ENCODE measurements around the gene GLIS2. TPM values are rescaled to one million over a fixed set of nuclear protein-coding genes. Genes with fewer than 3 reads are reported as not detected.
"Not testable (repeated sequence)": the region's sequence is repeated elsewhere in the genome, so short reads cannot be mapped to it uniquely, and the experiment has no call there.

The GLIS2 gene
- polyA plus RNA-seq, 1 experiment = 8.8 TPM

- TF ChIP-seq, protein P1, sequence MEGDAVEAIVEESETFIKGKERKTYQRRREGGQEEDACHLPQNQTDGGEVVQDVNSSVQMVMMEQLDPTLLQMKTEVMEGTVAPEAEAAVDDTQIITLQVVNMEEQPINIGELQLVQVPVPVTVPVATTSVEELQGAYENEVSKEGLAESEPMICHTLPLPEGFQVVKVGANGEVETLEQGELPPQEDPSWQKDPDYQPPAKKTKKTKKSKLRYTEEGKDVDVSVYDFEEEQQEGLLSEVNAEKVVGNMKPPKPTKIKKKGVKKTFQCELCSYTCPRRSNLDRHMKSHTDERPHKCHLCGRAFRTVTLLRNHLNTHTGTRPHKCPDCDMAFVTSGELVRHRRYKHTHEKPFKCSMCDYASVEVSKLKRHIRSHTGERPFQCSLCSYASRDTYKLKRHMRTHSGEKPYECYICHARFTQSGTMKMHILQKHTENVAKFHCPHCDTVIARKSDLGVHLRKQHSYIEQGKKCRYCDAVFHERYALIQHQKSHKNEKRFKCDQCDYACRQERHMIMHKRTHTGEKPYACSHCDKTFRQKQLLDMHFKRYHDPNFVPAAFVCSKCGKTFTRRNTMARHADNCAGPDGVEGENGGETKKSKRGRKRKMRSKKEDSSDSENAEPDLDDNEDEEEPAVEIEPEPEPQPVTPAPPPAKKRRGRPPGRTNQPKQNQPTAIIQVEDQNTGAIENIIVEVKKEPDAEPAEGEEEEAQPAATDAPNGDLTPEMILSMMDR (IDR thresholded peaks at IDR 0.05; ENCODE audit: insufficient read depth, low read depth, low read length) = peak; percentile 98
- no peak for DNase-seq (ENCODE audit: low read depth)
- Histone ChIP-seq H3K27me3 (ENCODE audit: control insufficient read depth, insufficient read depth, low read length) (no peaks in the 10 kb centered on the region), H3K36me3 (ENCODE audit: control insufficient read depth, insufficient read depth, low read length) (peaks cover 17% of the 10 kb centered on the region), H3K4me3 (ENCODE audit: low read depth, low read length) (no peak overlapping the region)
- CTCF ChIA-PET = interaction anchor here (0.6 to 14.7 kb wide), 23 partner anchors 10 to 348 kb away, joined by 3 to 211 read pairs (median 4); partner anchors contain the start of gene TFAP4
- POLR2A ChIA-PET = no interaction called here
These were observed 14.5 kb downstream of the GLIS2 start for GRCh38 chr16:4330277-4330874.

DNA sequence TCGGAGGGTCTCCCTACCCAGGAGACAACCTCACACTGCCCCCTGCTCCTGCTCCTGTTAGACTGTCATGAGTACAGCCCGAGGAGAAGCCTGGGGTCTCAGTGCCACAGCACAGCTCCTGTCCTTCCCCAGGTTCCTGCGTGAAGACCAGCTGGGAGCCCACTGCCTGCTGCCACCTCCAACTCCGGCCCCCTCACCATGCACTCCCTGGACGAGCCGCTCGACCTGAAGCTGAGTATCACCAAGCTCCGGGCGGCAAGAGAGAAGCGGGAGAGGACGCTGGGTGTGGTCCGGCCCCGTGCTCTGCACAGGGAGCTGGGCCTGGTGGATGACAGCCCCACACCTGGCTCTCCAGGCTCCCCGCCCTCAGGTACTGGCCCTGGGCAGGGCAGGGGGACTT is 16.2 kb downstream of the GLIS2 start:
- peaks cover 24% of the 10 kb centered on the region for H3K36me3 ChIP-seq (ENCODE audit: control insufficient read depth, insufficient read depth, low read length)
- no peaks in the 10 kb centered on the region for H3K27me3 ChIP-seq (ENCODE audit: control insufficient read depth, insufficient read depth, low read length)
- CTCF ChIA-PET = interaction anchor here (0.9 to 14.7 kb wide), 8 partner anchors 9 to 84 kb away, joined by 3 to 211 read pairs (median 26); partner anchors contain the start of genes CORO7 and TFAP4
- POLR2A ChIA-PET = no interaction called here
- H3K4me3 ChIP-seq (ENCODE audit: low read depth, low read length) = no peak overlapping the region
- no peak for DNase-seq (ENCODE audit: low read depth)
- TF ChIP-seq, protein P1 (IDR thresholded peaks at IDR 0.05; ENCODE audit: insufficient read depth, low read depth, low read length) = no peak

DNA sequence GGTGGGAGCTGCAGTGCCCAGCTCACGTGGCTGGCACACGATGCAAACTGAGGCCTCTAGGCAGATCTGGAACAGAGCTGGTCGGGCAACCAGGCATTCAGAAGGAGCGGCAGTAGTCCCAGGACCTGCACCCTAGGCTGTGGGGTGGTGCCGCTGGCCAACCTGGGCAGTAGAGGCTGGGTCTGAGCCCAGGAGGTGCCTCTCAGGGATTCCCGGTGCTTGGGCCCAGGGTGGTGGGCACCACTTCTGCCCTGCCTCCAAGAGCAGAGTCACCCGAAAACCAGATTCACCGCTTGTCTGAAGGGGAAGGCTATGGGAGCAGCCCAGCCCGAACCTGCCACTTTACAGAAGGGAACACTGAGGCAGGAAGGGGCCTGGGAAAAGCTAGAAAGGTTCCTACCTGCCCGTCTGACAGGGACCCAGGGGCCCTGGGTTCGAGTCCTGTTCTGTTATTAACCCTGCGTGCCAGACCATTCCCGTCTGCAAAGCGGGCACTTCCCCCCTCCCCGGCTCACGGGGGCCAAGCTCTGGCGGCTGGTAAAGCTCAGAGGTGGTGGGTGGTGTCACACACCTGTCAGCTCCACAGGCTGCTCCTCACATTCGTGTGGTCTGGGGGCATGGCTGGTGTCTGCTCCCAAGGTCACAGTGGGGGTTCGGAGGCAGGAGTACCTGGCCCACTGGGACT is 16.9 kb downstream of the GLIS2 start:
- H3K4me3 ChIP-seq (ENCODE audit: low read depth, low read length) = no peak overlapping the region
- H3K27me3 ChIP-seq (ENCODE audit: control insufficient read depth, insufficient read depth, low read length) = no peaks in the 10 kb centered on the region
- CTCF ChIA-PET = interaction anchor here (1.6 to 14.7 kb wide), 7 partner anchors 8 to 78 kb away, joined by 6 to 211 read pairs (median 31); partner anchors contain the start of gene TFAP4
- H3K36me3 ChIP-seq (ENCODE audit: control insufficient read depth, insufficient read depth, low read length) = peaks cover 31% of the 10 kb centered on the region
- no peak for DNase-seq (ENCODE audit: low read depth)
- POLR2A ChIA-PET = no interaction called here
- TF ChIP-seq, protein P1 (IDR thresholded peaks at IDR 0.05; ENCODE audit: insufficient read depth, low read depth, low read length) = no peak

DNA sequence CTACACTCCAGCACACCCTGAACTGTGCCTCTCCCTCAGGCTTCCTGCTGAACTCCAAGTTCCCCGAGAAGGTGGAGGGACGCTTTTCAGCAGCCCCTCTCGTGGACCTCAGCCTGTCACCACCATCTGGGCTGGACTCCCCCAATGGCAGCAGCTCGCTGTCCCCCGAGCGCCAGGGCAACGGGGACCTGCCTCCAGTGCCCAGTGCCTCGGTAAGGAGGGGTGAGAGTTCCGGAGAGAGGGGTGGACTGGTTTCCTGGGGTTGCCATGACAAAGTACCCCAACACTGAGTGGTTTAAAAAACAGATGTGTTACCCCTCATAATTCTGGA is 17.4 kb downstream of the GLIS2 start:
- no peak overlapping the region for H3K4me3 ChIP-seq (ENCODE audit: low read depth, low read length)
- ChIA-PET CTCF (interaction anchor here (0.9 to 14.7 kb wide), 8 partner anchors 8 to 79 kb away, joined by 3 to 211 read pairs (median 24); partner anchors contain the start of gene TFAP4), POLR2A (no interaction called here)
- TF ChIP-seq, protein P1 (IDR thresholded peaks at IDR 0.05; ENCODE audit: insufficient read depth, low read depth, low read length) = no peak
- no peaks in the 10 kb centered on the region for H3K27me3 ChIP-seq (ENCODE audit: control insufficient read depth, insufficient read depth, low read length)
- peaks cover 34% of the 10 kb centered on the region for H3K36me3 ChIP-seq (ENCODE audit: control insufficient read depth, insufficient read depth, low read length)
- no peak for DNase-seq (ENCODE audit: low read depth)

DNA sequence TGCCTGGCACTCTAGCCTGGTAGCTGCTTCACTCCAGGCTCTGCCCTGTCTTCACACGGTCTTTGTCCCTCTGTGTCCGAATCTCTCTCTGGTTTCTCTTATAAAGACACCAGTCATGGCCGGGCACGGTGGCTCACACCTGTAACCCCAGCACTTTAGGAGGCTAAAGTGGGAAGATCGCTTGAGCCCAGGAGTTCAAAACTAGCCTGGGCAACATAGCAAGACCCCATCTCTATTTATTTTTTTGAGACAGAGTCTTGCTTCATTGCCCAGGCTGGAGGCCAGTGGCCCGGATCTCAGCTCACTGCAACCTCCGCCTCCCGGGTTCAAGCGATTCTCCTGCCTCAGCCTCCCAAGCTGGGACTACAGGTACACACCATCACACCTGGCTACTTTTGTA is 17.8 kb downstream of the GLIS2 start:
- CTCF ChIA-PET = interaction anchor here (0.6 to 14.7 kb wide), 10 partner anchors 7 to 395 kb away, joined by 3 to 211 read pairs (median 8); partner anchors contain the start of gene TFAP4
- H3K4me3 ChIP-seq (ENCODE audit: low read depth, low read length); POLR2A ChIA-PET: not testable (repeated sequence)

More for the DNA sequence above, 17.8 kb downstream of the GLIS2 start:
- not testable (repeated sequence) for DNase-seq (ENCODE audit: low read depth); H3K27me3 ChIP-seq (ENCODE audit: control insufficient read depth, insufficient read depth, low read length)
- H3K36me3 ChIP-seq (ENCODE audit: control insufficient read depth, insufficient read depth, low read length) = peaks cover 36% of the 10 kb centered on the region
